WTC11 (cell line): ENCODE results near the gene NEDD8. TPM values are rescaled to one million over a fixed set of nuclear protein-coding genes. Genes with fewer than 3 reads are reported as not detected.

Source experiments
- ATAC-seq: fragments of 200-7000 bp; cut with Tn5 transposase; 2 replicates; pipeline ENCODE4 v1.10.0; 2021; ENCODE audit warnings: mild to moderate bottlenecking, moderate library complexity
- CTCF ChIA-PET: fragments of 300-600 bp; sonication (Branson Sonifier 250); formaldehyde crosslinking; loops from one replicate; lab custom pipeline; 2021; ENCODE audit warnings: antibody characterized with exemption; lab: Charles Lee
- POLR2A ChIA-PET: fragments of 350-600 bp; sonication (Branson Sonifier 250); formaldehyde crosslinking; loops from one replicate; lab custom pipeline; 2021; ENCODE audit warnings: antibody characterized with exemption; lab: Charles Lee
- DNase-seq: peaks from one replicate; pipeline ENCODE4 v3.0.0; 2021; ENCODE audit warnings: low spot score
- H3K27ac Mint-ChIP-seq: 2 replicates; pipeline ENCODE4 v1.8.0; 2021; ENCODE audit warnings: mixed read lengths
- H3K27me3 Mint-ChIP-seq: 2 replicates; pipeline ENCODE4 v1.8.0; 2021; ENCODE audit warnings: low read depth, mild to moderate bottlenecking, moderate library complexity, mixed read lengths
- H3K36me3 Mint-ChIP-seq: 2 replicates; pipeline ENCODE4 v1.8.0; 2021; ENCODE audit warnings: mixed read lengths
- H3K4me1 Mint-ChIP-seq: 2 replicates; pipeline ENCODE4 v1.8.0; 2022; ENCODE audit warnings: mixed read lengths
- H3K4me3 Mint-ChIP-seq: 2 replicates; pipeline ENCODE4 v1.8.0; 2021; ENCODE audit warnings: mild to moderate bottlenecking, moderate library complexity, mixed read lengths
- H3K9me3 Mint-ChIP-seq: 2 replicates; pipeline ENCODE4 v1.8.0; 2021; ENCODE audit warnings: mixed read lengths
- ATF1 ChIP-seq: sonication (generic); formaldehyde crosslinking; IDR thresholded peaks from 2 replicates; pipeline ENCODE4 v1.8.1; 2023; ENCODE audit warnings: mild to moderate bottlenecking, moderate library complexity, missing genetic modification reagents
- GTF2I ChIP-seq: fragments of 250-450 bp; sonication (Bioruptor Pico); conservative IDR thresholded peaks from 2 replicates; pipeline ENCODE4 v1.4.0; 2021; ENCODE audit warnings: mild to moderate bottlenecking
- MYBL2 ChIP-seq: sonication (generic); formaldehyde crosslinking; IDR thresholded peaks from 2 replicates; pipeline ENCODE4 v1.8.1; 2023; ENCODE audit warnings: mild to moderate bottlenecking, moderate library complexity, missing genetic modification reagents
- NFATC4 ChIP-seq: fragments of 250-450 bp; sonication (Bioruptor Pico); IDR thresholded peaks from 2 replicates; pipeline ENCODE4 v1.9.0; 2021; ENCODE audit warnings: mild to moderate bottlenecking
- RELA ChIP-seq: sonication (generic); formaldehyde crosslinking; IDR thresholded peaks from 2 replicates; pipeline ENCODE4 v1.8.1; 2022; ENCODE audit warnings: missing genetic modification reagents, mild to moderate bottlenecking, borderline replicate concordance
- SP1 ChIP-seq: sonication (generic); formaldehyde crosslinking; conservative IDR thresholded peaks from 2 replicates; pipeline ENCODE4 v1.8.1; 2022; ENCODE audit warnings: missing genetic modification reagents
- TEAD1 ChIP-seq: sonication (generic); formaldehyde crosslinking; IDR thresholded peaks from 2 replicates; pipeline ENCODE4 v1.8.0; 2022; ENCODE audit warnings: mild to moderate bottlenecking, missing genetic modification reagents
- ZNF219 ChIP-seq: sonication (generic); formaldehyde crosslinking; IDR thresholded peaks from 2 replicates; pipeline ENCODE4 v1.8.0; 2023; ENCODE audit warnings: missing genetic modification reagents, mild to moderate bottlenecking, borderline replicate concordance
- total RNA-seq: library from RNA; stranded (reverse); gene quantifications from 3 replicates; pipeline ENCODE4 v1.2.3, GENCODE V29; 2021
- TF ChIP-seq, protein P1 (sequence below): sonication (generic); formaldehyde crosslinking; IDR thresholded peaks from 2 replicates; pipeline ENCODE4 v1.8.0; 2022; ENCODE audit warnings: missing genetic modification reagents
- TF ChIP-seq, protein P2 (sequence below): sonication (generic); formaldehyde crosslinking; IDR thresholded peaks from 2 replicates; pipeline ENCODE4 v1.8.1; 2023; ENCODE audit warnings: mild to moderate bottlenecking, missing genetic modification reagents
- TF ChIP-seq, protein P3 (sequence below): sonication (generic); formaldehyde crosslinking; IDR thresholded peaks from 2 replicates; pipeline ENCODE4 v1.8.0; 2022; ENCODE audit warnings: mild to moderate bottlenecking, missing genetic modification reagents
- TF ChIP-seq, protein P4 (sequence below): sonication (generic); formaldehyde crosslinking; conservative IDR thresholded peaks from 2 replicates; pipeline ENCODE4 v1.8.1; 2022; ENCODE audit warnings: mild to moderate bottlenecking, missing genetic modification reagents
- TF ChIP-seq, protein P5 (sequence below): sonication (generic); formaldehyde crosslinking; IDR thresholded peaks from 2 replicates; pipeline ENCODE4 v1.8.0; 2023; ENCODE audit warnings: missing genetic modification reagents
- TF ChIP-seq, protein P6 (sequence below): sonication (generic); formaldehyde crosslinking; IDR thresholded peaks from 2 replicates; pipeline ENCODE4 v1.8.0; 2023; ENCODE audit warnings: missing genetic modification reagents, mild to moderate bottlenecking, borderline replicate concordance

The NEDD8 gene
- total RNA-seq, 1 experiment from 2014 or later = 233 TPM

DNA sequence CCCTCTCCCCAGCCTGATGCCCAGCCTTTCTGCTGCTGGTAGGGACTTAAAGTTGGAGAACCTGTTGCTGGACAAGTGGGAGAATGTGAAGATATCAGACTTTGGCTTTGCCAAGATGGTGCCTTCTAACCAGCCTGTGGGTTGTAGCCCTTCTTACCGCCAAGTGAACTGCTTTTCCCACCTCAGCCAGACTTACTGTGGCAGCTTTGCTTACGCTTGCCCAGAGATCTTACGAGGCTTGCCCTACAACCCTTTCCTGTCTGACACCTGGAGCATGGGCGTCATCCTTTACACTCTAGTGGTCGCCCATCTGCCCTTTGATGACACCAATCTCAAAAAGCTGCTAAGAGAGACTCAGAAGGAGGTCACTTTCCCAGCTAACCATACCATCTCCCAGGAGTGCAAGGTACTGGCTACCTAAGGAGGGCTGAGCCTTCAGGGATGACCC lies 25.0 kb downstream of the NEDD8 start:
- DNase-seq (no peak), ATAC-seq (no peak)
- Mint-ChIP-seq H3K27me3 (no peaks in the 10 kb centered on the region), H3K9me3 (peaks cover 11% of the 10 kb centered on the region), H3K4me1 (peaks cover 9% of the 10 kb centered on the region), H3K36me3 (peaks cover 80% of the 10 kb centered on the region), H3K27ac (no peak overlapping the region)
- ChIA-PET CTCF (interaction anchor here (0.5 to 1.1 kb wide), 3 partner anchors 12 to 36 kb away, joined by 3 to 5 read pairs (median 4); partner anchors contain the start of gene TM9SF1), POLR2A (no interaction called here)
- TF ChIP-seq, protein P1, sequence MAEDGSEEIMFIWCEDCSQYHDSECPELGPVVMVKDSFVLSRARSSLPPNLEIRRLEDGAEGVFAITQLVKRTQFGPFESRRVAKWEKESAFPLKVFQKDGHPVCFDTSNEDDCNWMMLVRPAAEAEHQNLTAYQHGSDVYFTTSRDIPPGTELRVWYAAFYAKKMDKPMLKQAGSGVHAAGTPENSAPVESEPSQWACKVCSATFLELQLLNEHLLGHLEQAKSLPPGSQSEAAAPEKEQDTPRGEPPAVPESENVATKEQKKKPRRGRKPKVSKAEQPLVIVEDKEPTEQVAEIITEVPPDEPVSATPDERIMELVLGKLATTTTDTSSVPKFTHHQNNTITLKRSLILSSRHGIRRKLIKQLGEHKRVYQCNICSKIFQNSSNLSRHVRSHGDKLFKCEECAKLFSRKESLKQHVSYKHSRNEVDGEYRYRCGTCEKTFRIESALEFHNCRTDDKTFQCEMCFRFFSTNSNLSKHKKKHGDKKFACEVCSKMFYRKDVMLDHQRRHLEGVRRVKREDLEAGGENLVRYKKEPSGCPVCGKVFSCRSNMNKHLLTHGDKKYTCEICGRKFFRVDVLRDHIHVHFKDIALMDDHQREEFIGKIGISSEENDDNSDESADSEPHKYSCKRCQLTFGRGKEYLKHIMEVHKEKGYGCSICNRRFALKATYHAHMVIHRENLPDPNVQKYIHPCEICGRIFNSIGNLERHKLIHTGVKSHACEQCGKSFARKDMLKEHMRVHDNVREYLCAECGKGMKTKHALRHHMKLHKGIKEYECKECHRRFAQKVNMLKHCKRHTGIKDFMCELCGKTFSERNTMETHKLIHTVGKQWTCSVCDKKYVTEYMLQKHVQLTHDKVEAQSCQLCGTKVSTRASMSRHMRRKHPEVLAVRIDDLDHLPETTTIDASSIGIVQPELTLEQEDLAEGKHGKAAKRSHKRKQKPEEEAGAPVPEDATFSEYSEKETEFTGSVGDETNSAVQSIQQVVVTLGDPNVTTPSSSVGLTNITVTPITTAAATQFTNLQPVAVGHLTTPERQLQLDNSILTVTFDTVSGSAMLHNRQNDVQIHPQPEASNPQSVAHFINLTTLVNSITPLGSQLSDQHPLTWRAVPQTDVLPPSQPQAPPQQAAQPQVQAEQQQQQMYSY (CRISPR knock-in tag) = no peak
- TF ChIP-seq NFATC4 (no peak), SP1 (no peak), GTF2I (CRISPR knock-in tag) (no peak), ATF1 (CRISPR knock-in tag) (no peak), MYBL2 (CRISPR knock-in tag) (no peak), TEAD1 (CRISPR knock-in tag) (no peak), RELA (CRISPR knock-in tag) (no peak), ZNF219 (CRISPR knock-in tag) (no peak)
- TF ChIP-seq, protein P2, sequence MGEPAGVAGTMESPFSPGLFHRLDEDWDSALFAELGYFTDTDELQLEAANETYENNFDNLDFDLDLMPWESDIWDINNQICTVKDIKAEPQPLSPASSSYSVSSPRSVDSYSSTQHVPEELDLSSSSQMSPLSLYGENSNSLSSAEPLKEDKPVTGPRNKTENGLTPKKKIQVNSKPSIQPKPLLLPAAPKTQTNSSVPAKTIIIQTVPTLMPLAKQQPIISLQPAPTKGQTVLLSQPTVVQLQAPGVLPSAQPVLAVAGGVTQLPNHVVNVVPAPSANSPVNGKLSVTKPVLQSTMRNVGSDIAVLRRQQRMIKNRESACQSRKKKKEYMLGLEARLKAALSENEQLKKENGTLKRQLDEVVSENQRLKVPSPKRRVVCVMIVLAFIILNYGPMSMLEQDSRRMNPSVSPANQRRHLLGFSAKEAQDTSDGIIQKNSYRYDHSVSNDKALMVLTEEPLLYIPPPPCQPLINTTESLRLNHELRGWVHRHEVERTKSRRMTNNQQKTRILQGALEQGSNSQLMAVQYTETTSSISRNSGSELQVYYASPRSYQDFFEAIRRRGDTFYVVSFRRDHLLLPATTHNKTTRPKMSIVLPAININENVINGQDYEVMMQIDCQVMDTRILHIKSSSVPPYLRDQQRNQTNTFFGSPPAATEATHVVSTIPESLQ (CRISPR knock-in tag) = no peak
- TF ChIP-seq, protein P3, sequence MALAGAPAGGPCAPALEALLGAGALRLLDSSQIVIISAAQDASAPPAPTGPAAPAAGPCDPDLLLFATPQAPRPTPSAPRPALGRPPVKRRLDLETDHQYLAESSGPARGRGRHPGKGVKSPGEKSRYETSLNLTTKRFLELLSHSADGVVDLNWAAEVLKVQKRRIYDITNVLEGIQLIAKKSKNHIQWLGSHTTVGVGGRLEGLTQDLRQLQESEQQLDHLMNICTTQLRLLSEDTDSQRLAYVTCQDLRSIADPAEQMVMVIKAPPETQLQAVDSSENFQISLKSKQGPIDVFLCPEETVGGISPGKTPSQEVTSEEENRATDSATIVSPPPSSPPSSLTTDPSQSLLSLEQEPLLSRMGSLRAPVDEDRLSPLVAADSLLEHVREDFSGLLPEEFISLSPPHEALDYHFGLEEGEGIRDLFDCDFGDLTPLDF (CRISPR knock-in tag) = no peak
- TF ChIP-seq, protein P4, sequence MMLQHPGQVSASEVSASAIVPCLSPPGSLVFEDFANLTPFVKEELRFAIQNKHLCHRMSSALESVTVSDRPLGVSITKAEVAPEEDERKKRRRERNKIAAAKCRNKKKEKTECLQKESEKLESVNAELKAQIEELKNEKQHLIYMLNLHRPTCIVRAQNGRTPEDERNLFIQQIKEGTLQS = no peak
- TF ChIP-seq, protein P5, sequence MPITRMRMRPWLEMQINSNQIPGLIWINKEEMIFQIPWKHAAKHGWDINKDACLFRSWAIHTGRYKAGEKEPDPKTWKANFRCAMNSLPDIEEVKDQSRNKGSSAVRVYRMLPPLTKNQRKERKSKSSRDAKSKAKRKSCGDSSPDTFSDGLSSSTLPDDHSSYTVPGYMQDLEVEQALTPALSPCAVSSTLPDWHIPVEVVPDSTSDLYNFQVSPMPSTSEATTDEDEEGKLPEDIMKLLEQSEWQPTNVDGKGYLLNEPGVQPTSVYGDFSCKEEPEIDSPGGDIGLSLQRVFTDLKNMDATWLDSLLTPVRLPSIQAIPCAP (CRISPR knock-in tag) = no peak
- TF ChIP-seq, protein P6, sequence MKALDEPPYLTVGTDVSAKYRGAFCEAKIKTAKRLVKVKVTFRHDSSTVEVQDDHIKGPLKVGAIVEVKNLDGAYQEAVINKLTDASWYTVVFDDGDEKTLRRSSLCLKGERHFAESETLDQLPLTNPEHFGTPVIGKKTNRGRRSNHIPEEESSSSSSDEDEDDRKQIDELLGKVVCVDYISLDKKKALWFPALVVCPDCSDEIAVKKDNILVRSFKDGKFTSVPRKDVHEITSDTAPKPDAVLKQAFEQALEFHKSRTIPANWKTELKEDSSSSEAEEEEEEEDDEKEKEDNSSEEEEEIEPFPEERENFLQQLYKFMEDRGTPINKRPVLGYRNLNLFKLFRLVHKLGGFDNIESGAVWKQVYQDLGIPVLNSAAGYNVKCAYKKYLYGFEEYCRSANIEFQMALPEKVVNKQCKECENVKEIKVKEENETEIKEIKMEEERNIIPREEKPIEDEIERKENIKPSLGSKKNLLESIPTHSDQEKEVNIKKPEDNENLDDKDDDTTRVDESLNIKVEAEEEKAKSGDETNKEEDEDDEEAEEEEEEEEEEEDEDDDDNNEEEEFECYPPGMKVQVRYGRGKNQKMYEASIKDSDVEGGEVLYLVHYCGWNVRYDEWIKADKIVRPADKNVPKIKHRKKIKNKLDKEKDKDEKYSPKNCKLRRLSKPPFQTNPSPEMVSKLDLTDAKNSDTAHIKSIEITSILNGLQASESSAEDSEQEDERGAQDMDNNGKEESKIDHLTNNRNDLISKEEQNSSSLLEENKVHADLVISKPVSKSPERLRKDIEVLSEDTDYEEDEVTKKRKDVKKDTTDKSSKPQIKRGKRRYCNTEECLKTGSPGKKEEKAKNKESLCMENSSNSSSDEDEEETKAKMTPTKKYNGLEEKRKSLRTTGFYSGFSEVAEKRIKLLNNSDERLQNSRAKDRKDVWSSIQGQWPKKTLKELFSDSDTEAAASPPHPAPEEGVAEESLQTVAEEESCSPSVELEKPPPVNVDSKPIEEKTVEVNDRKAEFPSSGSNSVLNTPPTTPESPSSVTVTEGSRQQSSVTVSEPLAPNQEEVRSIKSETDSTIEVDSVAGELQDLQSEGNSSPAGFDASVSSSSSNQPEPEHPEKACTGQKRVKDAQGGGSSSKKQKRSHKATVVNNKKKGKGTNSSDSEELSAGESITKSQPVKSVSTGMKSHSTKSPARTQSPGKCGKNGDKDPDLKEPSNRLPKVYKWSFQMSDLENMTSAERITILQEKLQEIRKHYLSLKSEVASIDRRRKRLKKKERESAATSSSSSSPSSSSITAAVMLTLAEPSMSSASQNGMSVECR (CRISPR knock-in tag) = no peak
- TF ChIP-seq, all 79 proteins: peak for 0
- H3K4me3 Mint-ChIP-seq = no peak overlapping the region
